D721Med (cell line): ENCODE results near the gene BATF3.

Experiments used
- DNase-seq: peaks from one replicate; pipeline ENCODE4 v3.0.0; 2011; ENCODE audit warnings: low spot score; ENCODE audit not compliant: insufficient read length
- FAIRE-seq: peaks from 2 replicates; lab custom pipeline; 2011; peaks lifted over from hg19 to GRCh38; lab: Jason Lieb, UNC
- TF ChIP-seq, protein P1 (sequence below): IDR thresholded peaks from 2 replicates; pipeline ENCODE4 v1.5.1; 2012; ENCODE audit warnings: mild to moderate bottlenecking, control low read depth; ENCODE audit not compliant: insufficient read depth; ENCODE audit errors: missing control alignments

The BATF3 gene

DNA sequence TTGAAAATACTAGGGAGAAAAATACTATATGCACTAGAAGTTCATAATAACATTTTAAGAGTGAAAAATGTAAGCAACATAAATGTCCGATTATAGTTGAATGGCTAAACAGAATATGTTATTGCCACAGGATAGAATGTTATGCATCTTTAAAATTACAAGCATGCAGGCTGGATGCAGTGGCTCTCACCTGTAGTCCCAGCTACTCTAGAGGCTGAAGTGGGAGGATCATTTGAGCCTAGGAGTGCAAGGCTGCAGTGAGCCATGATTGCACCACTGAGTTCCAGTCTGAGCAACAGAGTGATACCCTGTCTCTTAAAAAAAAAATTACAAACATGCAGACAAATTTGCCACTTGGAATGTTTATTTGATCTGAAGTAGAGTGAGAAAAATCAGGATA, 3.0 kb upstream of the BATF3 start:
- TF ChIP-seq, protein P1, sequence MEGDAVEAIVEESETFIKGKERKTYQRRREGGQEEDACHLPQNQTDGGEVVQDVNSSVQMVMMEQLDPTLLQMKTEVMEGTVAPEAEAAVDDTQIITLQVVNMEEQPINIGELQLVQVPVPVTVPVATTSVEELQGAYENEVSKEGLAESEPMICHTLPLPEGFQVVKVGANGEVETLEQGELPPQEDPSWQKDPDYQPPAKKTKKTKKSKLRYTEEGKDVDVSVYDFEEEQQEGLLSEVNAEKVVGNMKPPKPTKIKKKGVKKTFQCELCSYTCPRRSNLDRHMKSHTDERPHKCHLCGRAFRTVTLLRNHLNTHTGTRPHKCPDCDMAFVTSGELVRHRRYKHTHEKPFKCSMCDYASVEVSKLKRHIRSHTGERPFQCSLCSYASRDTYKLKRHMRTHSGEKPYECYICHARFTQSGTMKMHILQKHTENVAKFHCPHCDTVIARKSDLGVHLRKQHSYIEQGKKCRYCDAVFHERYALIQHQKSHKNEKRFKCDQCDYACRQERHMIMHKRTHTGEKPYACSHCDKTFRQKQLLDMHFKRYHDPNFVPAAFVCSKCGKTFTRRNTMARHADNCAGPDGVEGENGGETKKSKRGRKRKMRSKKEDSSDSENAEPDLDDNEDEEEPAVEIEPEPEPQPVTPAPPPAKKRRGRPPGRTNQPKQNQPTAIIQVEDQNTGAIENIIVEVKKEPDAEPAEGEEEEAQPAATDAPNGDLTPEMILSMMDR = no peak
- DNase-seq (no peak), FAIRE-seq (no peak)

DNA sequence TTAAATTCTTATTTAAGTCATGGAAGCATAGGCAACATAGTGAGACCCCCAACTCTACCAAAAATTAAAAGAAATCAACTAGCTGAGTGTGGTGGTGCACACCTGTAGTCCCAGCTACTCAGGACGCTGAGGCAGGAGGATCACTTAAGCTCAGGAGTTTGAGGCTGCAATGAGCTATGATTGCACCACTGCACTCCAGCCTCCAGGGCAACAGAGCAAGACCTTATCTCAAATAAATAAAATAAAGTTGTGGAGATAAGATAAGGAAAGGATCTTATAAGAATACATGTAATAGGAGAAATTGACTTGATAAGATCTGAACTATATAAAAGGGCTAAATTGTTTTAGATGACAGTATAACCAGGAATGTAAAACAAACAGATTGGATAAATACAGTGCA, 2.3 kb upstream of the BATF3 start:
- FAIRE-seq = no peak
- no peak for DNase-seq
- TF ChIP-seq, protein P1 = no peak

DNA sequence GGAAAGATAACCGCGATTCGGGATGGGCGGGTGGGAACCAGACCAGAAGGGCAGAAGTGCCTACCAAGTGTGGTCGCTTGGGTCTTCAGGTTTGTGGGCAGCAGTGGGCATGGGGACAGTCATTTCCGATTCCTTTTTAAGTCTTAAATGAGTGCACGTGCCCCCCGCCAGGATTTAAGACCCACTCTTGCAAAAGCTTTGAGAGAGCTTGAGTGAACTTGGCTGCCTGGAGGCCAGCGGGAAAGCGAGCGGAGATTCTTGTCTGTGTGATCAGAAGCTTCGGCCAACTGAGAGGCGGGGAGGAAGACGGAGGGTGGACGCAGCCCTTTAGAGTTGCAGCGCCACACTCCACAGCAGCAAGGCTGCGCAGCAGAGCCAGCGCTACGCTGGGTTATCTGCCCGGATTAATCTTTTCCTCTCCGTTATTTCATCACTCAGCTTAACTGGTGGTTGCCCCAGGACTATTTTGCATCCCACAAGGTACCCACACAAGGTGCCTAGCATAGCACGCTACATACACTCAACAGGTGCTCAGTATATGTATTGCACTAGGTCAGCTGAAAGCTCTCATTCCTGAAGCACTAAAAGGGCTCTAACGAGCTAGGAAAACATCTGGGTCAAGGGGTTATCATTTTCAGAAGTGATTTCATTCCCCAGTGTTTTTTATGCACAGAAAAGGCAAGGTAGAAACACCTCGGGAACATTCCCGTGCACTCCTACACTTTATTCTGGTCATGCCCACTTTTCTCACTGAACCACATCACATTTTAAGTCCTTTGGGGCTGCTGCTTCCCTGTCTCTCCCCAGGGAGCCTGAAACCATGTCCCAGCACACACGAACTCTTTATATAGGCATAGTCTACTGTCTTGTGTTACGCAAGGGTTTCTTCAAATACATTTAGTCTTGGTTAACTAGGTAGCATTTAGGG, 1.5 kb upstream of the BATF3 start:
- no peak for DNase-seq
- FAIRE-seq = no peak

DNA sequence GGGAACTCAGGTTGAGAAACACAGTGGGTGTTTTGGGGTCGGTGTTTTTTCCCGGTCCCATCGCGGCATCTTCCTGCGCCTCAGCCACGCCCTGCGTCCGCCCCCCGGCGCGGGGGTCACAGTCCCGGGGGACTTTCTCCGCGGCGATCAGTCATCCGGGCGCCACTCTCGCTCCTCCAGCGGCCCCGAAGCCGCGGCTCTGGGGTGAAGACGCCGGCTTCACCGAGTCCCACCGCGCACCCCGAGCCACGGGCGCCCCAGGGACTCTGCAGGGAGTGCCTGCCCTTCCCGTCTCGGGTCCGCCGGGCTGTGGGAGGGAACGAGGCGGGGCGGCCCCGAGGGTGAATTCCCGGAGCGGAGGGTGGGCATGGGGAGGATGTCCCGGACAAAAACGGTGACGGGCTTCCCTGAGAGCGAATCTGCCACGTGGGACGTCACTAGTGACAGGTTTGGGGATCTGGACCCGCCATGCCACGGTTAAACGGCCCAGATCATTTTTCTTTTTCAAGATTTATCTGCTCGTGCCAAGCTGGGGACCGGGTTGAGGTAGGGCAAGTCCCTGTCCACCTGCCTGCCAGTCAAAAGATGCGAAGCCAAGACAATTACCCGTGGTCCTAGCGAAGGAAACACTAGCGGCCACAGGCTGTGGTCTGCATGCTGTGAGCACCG, 717 bp upstream of the BATF3 start:
- TF ChIP-seq, protein P1 = no peak
- FAIRE-seq (no peak), DNase-seq (no peak)

More for the DNA sequence above, 1.5 kb upstream of the BATF3 start:
- TF ChIP-seq, protein P1 = no peak

DNA sequence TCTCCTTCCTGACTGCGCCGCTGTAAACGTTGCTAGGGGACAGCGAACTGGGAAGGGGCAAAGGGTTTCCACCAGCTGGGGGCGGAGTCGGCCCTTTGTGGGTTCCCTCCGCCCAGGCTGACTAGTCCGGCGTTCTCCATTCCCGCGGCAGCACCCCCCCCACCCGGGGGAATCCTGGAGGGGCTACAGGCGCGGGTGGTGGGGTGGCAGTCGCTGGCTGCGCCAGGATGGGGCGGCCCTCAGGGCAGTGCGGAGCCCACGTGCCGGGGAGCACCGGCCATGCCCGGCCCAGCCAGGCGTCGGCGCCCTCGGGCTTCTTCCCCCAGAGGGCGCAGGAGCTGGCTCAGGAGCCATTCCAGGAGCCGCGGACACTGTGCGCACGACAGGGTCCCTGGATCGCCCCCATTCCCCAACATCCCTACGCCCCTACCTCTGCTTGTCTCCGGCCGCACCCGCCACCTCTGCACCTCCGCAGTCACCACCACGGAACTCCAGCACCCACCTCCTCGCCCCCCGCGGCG, 476 bp downstream of the BATF3 start:
- FAIRE-seq (no peak), DNase-seq (no peak)
- TF ChIP-seq, protein P1 = peak; percentile 43

DNA sequence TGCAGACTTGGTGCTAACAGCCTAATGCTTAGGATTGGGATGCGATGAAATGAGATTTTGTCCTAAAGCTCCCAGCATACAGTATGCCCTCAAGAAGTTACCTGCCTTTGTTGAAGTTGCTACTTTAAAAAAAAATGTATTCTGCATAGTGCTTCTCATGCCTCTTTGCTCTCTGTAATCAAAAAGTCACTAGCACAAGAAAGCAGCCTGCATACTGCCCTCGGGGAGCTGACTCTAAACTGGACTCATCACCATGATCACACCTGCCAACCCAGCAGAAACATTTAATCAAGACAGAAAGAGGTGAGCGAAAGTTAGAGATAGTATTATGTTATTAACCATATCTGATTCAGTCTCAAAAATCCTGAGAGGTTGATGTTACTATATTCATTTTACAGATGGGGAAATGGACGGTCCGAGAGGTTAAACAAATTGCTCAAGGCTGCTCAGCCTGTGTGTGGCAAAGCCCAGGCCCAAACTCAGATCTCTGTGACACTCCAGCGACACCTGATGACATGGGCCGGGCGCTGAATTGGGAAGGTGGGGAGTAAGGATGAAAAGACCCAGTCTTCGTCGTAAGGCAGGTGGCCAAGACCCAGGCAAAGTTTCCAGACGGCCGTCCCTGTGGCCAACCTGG, 1.1 kb downstream of the BATF3 start:
- FAIRE-seq (no peak), DNase-seq (no peak)
- TF ChIP-seq, protein P1 = no peak
